GM12872 (cell line): ENCODE data around the gene WDR70.

ENCODE experiments used
- TF ChIP-seq, protein P1 (sequence below): IDR thresholded peaks from 3 replicates; pipeline ENCODE4 v1.5.1; 2011; ENCODE audit warnings: low read depth, mild to moderate bottlenecking, low read length, moderate library complexity; ENCODE audit not compliant: insufficient read depth

The WDR70 gene

DNA sequence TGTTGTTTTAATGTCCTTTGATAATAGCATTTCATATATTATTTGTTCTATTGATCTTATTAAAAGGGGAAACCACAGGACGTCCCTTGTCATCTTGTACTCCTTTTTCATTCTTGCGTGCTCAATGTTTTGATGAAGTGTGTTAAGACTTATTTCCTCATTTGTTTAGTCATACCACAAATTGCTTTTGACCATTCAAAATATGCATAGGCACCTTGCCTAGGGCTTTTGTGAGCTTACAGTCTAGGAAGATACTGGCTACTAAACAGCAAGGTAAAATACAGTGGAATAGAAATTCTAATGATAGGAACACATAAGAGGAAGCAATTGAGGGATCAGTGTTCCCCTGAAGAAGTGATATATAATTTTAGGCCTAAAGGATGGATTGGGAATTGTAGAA is 190.3 kb downstream of the WDR70 start:
- TF ChIP-seq, protein P1, sequence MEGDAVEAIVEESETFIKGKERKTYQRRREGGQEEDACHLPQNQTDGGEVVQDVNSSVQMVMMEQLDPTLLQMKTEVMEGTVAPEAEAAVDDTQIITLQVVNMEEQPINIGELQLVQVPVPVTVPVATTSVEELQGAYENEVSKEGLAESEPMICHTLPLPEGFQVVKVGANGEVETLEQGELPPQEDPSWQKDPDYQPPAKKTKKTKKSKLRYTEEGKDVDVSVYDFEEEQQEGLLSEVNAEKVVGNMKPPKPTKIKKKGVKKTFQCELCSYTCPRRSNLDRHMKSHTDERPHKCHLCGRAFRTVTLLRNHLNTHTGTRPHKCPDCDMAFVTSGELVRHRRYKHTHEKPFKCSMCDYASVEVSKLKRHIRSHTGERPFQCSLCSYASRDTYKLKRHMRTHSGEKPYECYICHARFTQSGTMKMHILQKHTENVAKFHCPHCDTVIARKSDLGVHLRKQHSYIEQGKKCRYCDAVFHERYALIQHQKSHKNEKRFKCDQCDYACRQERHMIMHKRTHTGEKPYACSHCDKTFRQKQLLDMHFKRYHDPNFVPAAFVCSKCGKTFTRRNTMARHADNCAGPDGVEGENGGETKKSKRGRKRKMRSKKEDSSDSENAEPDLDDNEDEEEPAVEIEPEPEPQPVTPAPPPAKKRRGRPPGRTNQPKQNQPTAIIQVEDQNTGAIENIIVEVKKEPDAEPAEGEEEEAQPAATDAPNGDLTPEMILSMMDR = no peak

DNA sequence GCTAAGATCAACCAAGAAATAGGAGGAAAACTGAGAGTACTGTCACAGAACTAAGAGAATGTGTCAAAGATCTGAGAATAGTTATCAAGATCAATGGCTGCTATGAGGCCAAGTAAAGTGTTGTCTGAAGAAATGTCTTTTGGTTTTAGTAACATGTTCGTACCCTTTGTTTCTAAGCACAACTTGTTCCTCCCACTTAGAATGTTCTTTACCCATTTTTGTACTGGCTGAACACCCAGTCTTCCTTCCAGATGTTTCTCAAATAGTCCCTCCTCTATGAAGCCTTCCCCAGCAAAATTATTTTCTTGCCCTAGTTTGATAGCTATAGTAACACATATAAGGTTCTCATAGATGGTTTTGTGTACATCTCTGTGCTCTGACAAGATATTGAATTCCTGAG is 191.5 kb downstream of the WDR70 start:
- TF ChIP-seq, protein P1 = no peak

DNA sequence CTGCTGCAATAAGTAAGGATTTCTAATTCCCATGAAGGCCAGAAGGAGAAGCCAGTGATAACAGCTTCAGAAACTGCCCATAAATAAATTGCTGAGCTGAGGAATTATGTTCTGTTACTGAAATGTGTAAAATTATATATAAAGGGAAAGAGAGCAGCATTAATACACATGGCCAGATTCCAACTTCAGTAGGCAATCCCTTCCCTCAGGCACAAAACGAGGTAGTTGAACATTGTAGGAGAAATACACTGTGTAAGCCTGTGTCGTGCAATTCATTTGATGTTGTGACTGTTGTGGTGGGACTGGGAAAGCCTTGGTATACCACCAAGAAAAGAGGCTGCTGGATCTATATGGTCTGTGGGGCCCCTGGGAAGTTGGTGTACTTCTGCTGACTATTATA is 192.9 kb downstream of the WDR70 start:
- TF ChIP-seq, protein P1 = no peak

DNA sequence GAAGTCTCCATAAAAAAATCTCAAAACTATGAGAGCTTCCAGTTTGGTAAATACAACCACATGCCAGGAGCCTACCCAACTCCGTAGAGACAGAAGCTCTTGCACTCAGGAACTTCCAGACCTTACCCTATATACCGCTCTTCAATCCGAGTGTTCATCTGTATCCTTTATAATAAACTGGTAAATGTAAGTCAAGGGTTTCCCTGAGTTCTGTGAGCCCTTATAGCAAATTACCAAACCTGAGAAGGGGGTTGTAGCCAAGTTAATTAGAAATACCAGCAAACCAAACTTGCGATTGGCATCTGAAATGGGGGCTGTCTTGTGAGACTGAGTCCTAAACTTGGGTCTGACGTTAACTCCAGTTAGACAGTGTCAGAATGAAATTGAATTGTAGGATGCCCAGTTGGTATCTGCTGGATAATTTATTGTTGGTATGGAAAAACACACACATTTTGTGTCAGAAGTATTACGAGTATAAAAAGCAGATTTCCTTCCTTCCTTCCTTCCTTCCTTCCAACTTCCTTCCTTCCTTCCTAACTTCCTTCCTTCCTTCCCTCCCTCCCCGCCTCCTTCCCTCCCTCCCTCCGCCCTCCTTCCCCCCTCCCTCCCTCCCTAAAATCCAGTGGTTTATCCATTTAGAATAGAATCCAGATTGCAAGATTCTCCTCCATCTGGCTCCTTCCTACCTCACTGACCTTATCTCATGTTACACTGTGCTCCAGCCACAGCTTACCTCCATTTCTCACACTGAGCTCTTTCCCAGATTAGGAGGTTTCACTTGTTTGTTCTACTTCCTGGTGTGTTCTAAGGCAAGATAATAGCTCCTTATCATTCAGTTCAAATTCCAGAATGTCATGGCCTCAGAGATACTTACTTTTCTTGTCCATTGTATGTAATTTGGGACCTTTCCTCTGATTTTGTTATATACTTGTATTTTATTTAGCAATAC is 196.7 kb downstream of the WDR70 start:
- TF ChIP-seq, protein P1 = no peak

DNA sequence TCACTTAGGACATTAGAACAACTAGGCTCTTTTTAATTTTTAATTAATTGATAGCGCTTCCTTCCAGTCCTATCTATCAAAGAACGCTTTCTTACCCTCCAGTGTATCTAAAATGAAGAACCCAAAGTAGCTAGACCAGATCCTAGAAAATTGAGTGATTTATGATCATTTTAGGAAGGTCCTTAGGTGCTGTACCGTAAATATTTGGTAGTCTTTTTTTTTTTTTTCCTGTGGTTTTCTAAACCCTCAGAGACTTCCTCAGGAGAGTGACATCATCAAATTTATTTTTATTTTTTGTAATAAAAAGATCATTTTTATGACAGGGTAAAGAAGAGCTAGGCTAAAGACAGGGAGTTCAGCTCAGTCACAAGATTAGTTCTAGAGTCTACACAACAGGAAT is 197.4 kb downstream of the WDR70 start:
- TF ChIP-seq, protein P1 = no peak

DNA sequence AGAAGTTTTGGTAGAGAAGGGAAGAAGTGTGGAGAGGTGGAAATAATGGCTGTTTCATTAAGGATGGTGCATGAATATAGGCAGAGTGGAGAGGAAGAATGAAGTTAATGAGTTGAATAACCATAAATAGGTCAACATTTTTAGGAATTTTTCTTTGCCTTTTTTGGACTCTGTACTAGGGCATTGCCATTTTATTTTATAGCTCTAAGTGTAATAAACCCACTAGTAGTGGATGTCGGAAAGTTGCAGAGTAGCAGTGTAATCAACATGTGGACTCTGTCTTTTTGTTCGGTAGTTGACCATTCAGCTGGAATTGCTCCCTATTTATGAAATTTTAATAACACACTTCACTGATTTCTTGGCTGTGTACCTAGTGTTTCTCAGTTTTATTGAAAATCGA is 199.1 kb downstream of the WDR70 start:
- TF ChIP-seq, protein P1 = no peak

DNA sequence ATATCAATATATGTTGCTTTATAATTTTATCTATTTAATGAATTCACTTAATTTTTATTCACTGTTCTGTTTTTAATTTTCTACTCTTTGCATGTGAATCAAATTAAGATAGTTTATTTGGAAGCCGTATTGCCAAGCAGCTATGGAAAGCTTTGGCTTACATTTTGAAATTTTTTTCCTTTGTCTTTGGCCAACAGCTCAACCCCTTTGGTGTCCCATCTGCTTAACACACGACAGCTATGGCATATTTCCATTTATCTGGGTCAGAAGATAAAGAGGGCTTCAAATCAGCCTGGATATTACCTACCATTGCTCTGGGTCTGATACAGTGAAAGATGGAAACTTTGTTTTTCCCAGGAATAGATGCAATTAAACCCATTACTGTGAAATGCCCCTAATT is 201.0 kb downstream of the WDR70 start:
- TF ChIP-seq, protein P1 = no peak
